Motor neuron (in vitro differentiated cells): Measurements from ENCODE around the gene LHX5. TPM values are rescaled to one million over a fixed set of nuclear protein-coding genes. Genes with fewer than 3 reads are reported as not detected.

Experiments used
- ATAC-seq, 8 experiments: fragments of 200-7000 bp; cut with Tn5 transposase; replicated peaks in 6 of 8; 2 replicates each; pipeline ENCODE4 v1.8.0; 2021; ENCODE audit warnings: mild to moderate bottlenecking in 8 of 8, moderate library complexity in 8 of 8
- H3K27ac ChIP-seq, 2 donors: fragments of 250-450 bp; sonication (Bioruptor Pico); 2 replicates each; pipeline ENCODE4 v1.9.0; 2021; ENCODE audit warnings: antibody characterized with exemption in 2 of 2, mild to moderate bottlenecking in 2 of 2, moderate library complexity in 1 of 2
- H3K4me1 ChIP-seq, 2 donors: fragments of 250-450 bp; sonication (Bioruptor Pico); replicated peaks in 1 of 2; 2 replicates each; pipeline ENCODE4 v1.6.1; 2021; ENCODE audit warnings: antibody characterized with exemption in 2 of 2, mild to moderate bottlenecking in 2 of 2, moderate library complexity in 1 of 2
- H3K4me3 ChIP-seq, 5 donors: fragments of 250-450 bp; sonication (Bioruptor Pico); 2 replicates each; pipeline ENCODE4 v1.9.0; 2021; ENCODE audit warnings: antibody characterized with exemption in 5 of 5, mild to moderate bottlenecking in 5 of 5, moderate library complexity in 4 of 5
- WGBS, 10 experiments: fragments of 450-650 bp; shearing (Covaris generic); methylation state at CpG; one replicate each; pipeline ENCODE4 v1.0.0; 2022; 5-methylcytosine and 5-hydroxymethylcytosine counted together
- in situ Hi-C, 9 experiments: fragments of 400-800 bp; cut with MboI; loops; one replicate each; pipeline ENCODE4 v1.15.0; 2021; ENCODE audit warnings: low sequenced_read_pairs in 9 of 9, low pct_unique_long_range_greater_than_20kb in 2 of 9; ENCODE audit not compliant: unreplicated experiment in 9 of 9
- total RNA-seq, 8 experiments: library from RNA; unstranded; fragments of 300-600 nt; gene quantifications; 2 replicates each; pipeline versions ENCODE4 v1.2.3 to v1.2.4, GENCODE V29; 2022

LHX5 gene
- total RNA-seq, 8 experiments from 2014 or later = 0.09 to 0.71 (median 0.45) TPM; not detected in 2

- Histone ChIP-seq H3K4me1 (peaks cover 9 to 47% of the 10 kb centered on the region in 2 donors), H3K4me3 (peak overlapping the region in 3 of 5 donors; percentile 0 to 18 (median 17)), H3K27ac (no peak overlapping the region)
- in situ Hi-C loops = loop anchor here in 7 of 9 experiments (10.0 to 25.0 kb wide), 2 partner anchors 445 to 447 kb away; no protein-coding TSS in a partner anchor
- peak in 3 of 8 experiments; percentile 2 to 9 (median 7) for ATAC-seq
- WGBS, 10 experiments = 0 to 15% (median 3%) methylated on average over 1 to 22 of the region's 78 CpGs; no CpG with 5 or more reads in 2 of the 10 experiments
Observed at GRCh38 chr12:113467502-113468364, 3.9 kb downstream of the LHX5 start.

- no peak overlapping the region for H3K27ac ChIP-seq
- WGBS, 10 experiments = 0 to 20% (median 3%) methylated on average over 1 to 13 of the region's 31 CpGs; no CpG with 5 or more reads in 5 of the 10 experiments
- peaks cover 9 to 50% of the 10 kb centered on the region in 2 donors for H3K4me1 ChIP-seq
- peak overlapping the region in 3 of 5 donors; percentile 0 to 18 (median 17) for H3K4me3 ChIP-seq
- in situ Hi-C loops = loop anchor here in 7 of 9 experiments (10.0 to 25.0 kb wide), 2 partner anchors 445 to 448 kb away; no protein-coding TSS in a partner anchor
- ATAC-seq = peak in 3 of 8 experiments; percentile 4 to 12 (median 8)
Observed at GRCh38 chr12:113467142-113467501, 4.5 kb downstream of the LHX5 start.

- WGBS, 10 experiments = 0 to 9% (median 3%) methylated on average over 1 to 7 of the region's 26 CpGs; no CpG with 5 or more reads in 6 of the 10 experiments
- in situ Hi-C loops = loop anchor here in 7 of 9 experiments (10.0 to 25.0 kb wide), 2 partner anchors 446 to 448 kb away; no protein-coding TSS in a partner anchor
- ATAC-seq = no peak
- Histone ChIP-seq H3K27ac (no peak overlapping the region), H3K4me3 (no peak overlapping the region), H3K4me1 (peaks cover 7 to 45% of the 10 kb centered on the region in 2 donors)
Observed at GRCh38 chr12:113466454-113467141, 5.1 kb downstream of the LHX5 start.

- H3K4me3 ChIP-seq = no peak overlapping the region
- no peak for ATAC-seq
- WGBS, 10 experiments = 0 to 4% (median 0%) methylated on average over 1 to 3 of the region's 13 CpGs; no CpG with 5 or more reads in 4 of the 10 experiments
- peaks cover 5 to 38% of the 10 kb centered on the region in 2 donors for H3K4me1 ChIP-seq
- in situ Hi-C loops = loop anchor here in 7 of 9 experiments (10.0 to 25.0 kb wide), 2 partner anchors 446 to 449 kb away; no protein-coding TSS in a partner anchor
- no peak overlapping the region for H3K27ac ChIP-seq
Observed at GRCh38 chr12:113465808-113466453, 5.7 kb downstream of the LHX5 start.

- ATAC-seq = peak in 2 of 8 experiments; percentile 11 to 28
- Histone ChIP-seq H3K27ac (no peak overlapping the region), H3K4me1 (peaks cover 5 to 38% of the 10 kb centered on the region in 2 donors), H3K4me3 (no peak overlapping the region)
- in situ Hi-C loops = loop anchor here in 7 of 9 experiments (10.0 to 25.0 kb wide), 2 partner anchors 447 to 450 kb away; no protein-coding TSS in a partner anchor
- 3 to 10% (median 4%) methylated on average over 4 to 22 of the region's 64 CpGs; no CpG with 5 or more reads in 4 of the 10 experiments for WGBS, 10 experiments
Observed at GRCh38 chr12:113464852-113465719, 6.6 kb downstream of the LHX5 start.

GRCh38 chr12:113464452-113464775, 7.3 kb downstream of the LHX5 start:
- Histone ChIP-seq H3K4me1 (peaks cover 5 to 38% of the 10 kb centered on the region in 2 donors), H3K27ac (no peak overlapping the region), H3K4me3 (no peak overlapping the region)
- ATAC-seq = no peak
- in situ Hi-C loops = loop anchor here in 7 of 9 experiments (10.0 to 25.0 kb wide), 2 partner anchors 448 to 450 kb away; no protein-coding TSS in a partner anchor
- 0 to 8% (median 0%) methylated on average over 1 to 13 of the region's 16 CpGs; no CpG with 5 or more reads in 7 of the 10 experiments for WGBS, 10 experiments

GRCh38 chr12:113463746-113464451, 7.8 kb downstream of the LHX5 start:
- Histone ChIP-seq H3K4me1 (peaks cover 5 to 38% of the 10 kb centered on the region in 2 donors), H3K27ac (no peak overlapping the region), H3K4me3 (no peak overlapping the region)
- no peak for ATAC-seq
- in situ Hi-C loops = loop anchor here in 7 of 9 experiments (10.0 to 25.0 kb wide), 2 partner anchors 448 to 451 kb away; no protein-coding TSS in a partner anchor
- WGBS, 10 experiments = 0 to 9% (median 4%) methylated on average over 1 to 12 of the region's 57 CpGs; no CpG with 5 or more reads in 7 of the 10 experiments

GRCh38 chr12:113462998-113463745, 8.5 kb downstream of the LHX5 start:
- WGBS, 10 experiments = no CpG with 5 or more reads among the region's 91 CpGs
- in situ Hi-C loops = loop anchor here in 7 of 9 experiments (10.0 to 25.0 kb wide), 2 partner anchors 449 to 452 kb away; no protein-coding TSS in a partner anchor
- peak in 1 of 8 experiments; percentile 6 for ATAC-seq
- no peak overlapping the region for H3K27ac ChIP-seq
- H3K4me3 ChIP-seq = peak overlapping the region in 1 of 5 donors; percentile 9
- peaks cover 5 to 38% of the 10 kb centered on the region in 2 donors for H3K4me1 ChIP-seq

- ATAC-seq = peak; percentile 90 to 93 (median 91)
- in situ Hi-C loops = loop anchor here in 7 of 9 experiments (10.0 to 25.0 kb wide), 2 partner anchors 450 to 453 kb away; no protein-coding TSS in a partner anchor
- Histone ChIP-seq H3K27ac (no peak overlapping the region), H3K4me3 (peak overlapping the region in 1 of 5 donors; percentile 2), H3K4me1 (peaks cover 11 to 34% of the 10 kb centered on the region in 2 donors)
- 10 to 65% (median 16%) methylated on average over 2 to 18 of the region's 25 CpGs for WGBS, 10 experiments
Observed at GRCh38 chr12:113462117-113462774, 9.4 kb downstream of the LHX5 start.

GRCh38 chr12:113461666-113462065, 10.0 kb downstream of the LHX5 start:
- Histone ChIP-seq H3K4me1 (peaks cover 17 to 30% of the 10 kb centered on the region in 2 donors), H3K4me3 (no peak overlapping the region), H3K27ac (no peak overlapping the region)
- ATAC-seq = no peak
- in situ Hi-C loops = loop anchor here in 7 of 9 experiments (10.0 to 25.0 kb wide), 2 partner anchors 451 to 453 kb away; no protein-coding TSS in a partner anchor
- WGBS, 10 experiments = 0 to 57% (median 17%) methylated on average over 1 to 5 of the region's 5 CpGs
